HG03469 (cell line): ENCODE results near the gene MCU.

Experiments used
- ATAC-seq: cut with Tn5 transposase; IDR thresholded peaks from one replicate; pipeline ENCODE4 v1.9.1; 2021; ENCODE audit warnings: mild to moderate bottlenecking, moderate library complexity, moderate number of reproducible peaks; ENCODE audit not compliant: unreplicated experiment

Gene MCU

GRCh38 chr10:72932259-72933015 lies 240.5 kb downstream of the MCU start:
- no peak for ATAC-seq

- no peak for ATAC-seq
Observed at GRCh38 chr10:72935361-72935760, 243.4 kb downstream of the MCU start.
